Tibial artery (tissue), 4 donors: ENCODE results near the gene DBNL.
A peak's percentile ranks its signal among the peaks of the same experiment; 100 is the strongest.

ENCODE experiments used
- DNase-seq, 2 donors: peaks; one replicate each; pipeline ENCODE4 v3.0.0-alpha.2; 2019
- H3K27ac ChIP-seq, 2 donors: fragments of 200-600 bp; sonication (generic) in 1 of 2; 1 replicate in 1 of 2; 2 replicates in 1 of 2; pipeline ENCODE4 v1.5.1; 2018 to 2019; ENCODE audit warnings: mild to moderate bottlenecking in 1 of 2
- H3K27me3 ChIP-seq, 2 donors: fragments of 200-600 bp; sonication (generic) in 1 of 2; one replicate each; pipeline versions ENCODE4 v1.5.1 to v1.6.0; 2016 to 2019
- H3K36me3 ChIP-seq, 3 donors: fragments of 200-600 bp; sonication (generic) in 2 of 3; one replicate each; pipeline ENCODE4 v1.5.1; 2016 to 2019; ENCODE audit warnings: mild to moderate bottlenecking in 2 of 3
- H3K4me1 ChIP-seq, 4 donors: fragments of 200-600 bp; sonication (generic) in 2 of 4; 1 replicate in 3 of 4; 2 replicates in 1 of 4; pipeline ENCODE4 v1.5.1; 2016 to 2019
- H3K4me3 ChIP-seq, 2 donors: fragments of 200-600 bp; sonication (generic) in 1 of 2; 1 replicate in 1 of 2; 2 replicates in 1 of 2; pipeline ENCODE4 v1.5.1; 2018 to 2019; ENCODE audit warnings: mild to moderate bottlenecking in 2 of 2
- H3K9me3 ChIP-seq, 3 donors: fragments of 200-600 bp; sonication (generic) in 1 of 3; one replicate each; pipeline ENCODE4 v1.5.1; 2016 to 2019
- CTCF ChIP-seq, 2 experiments: fragments of 200-600 bp in 1 of 2; fragments of 450-650 bp in 1 of 2; IDR thresholded peaks; one replicate each; pipeline ENCODE4 v1.5.1; 2017 to 2019; ENCODE audit warnings: antibody characterized with exemption in 2 of 2, mild to moderate bottlenecking in 1 of 2, moderate library complexity in 1 of 2
- intact Hi-C: fragments of 100-400 bp; cut with DNase I; formaldehyde crosslinking; loops from one replicate; pipeline ENCODE4 v1.15.0; 2023; ENCODE audit warnings: low total_unique reads

The DBNL gene

GRCh38 chr7:44063894-44064651, 19.6 kb downstream of the DBNL start:
- Histone ChIP-seq H3K36me3 (peaks cover 13 to 36% (median 28%) of the 10 kb centered on the region in 3 donors), H3K9me3 (no peaks in the 10 kb centered on the region), H3K27me3 (no peaks in the 10 kb centered on the region), H3K4me1 (peaks cover 0 to 49% (median 40%) of the 10 kb centered on the region in 4 donors), H3K27ac (peak overlapping the region; percentile 37 to 39), H3K4me3 (no peak overlapping the region)
- DNase-seq, result peak; percentile 19 to 66
- intact Hi-C loops, result loop anchor here (5.0 kb wide), 1 partner anchor 433 kb away; no protein-coding TSS in a partner anchor
- TF ChIP-seq CTCF (IDR thresholded peaks at IDR 0.05), result no peak

GRCh38 chr7:44064791-44065430, 20.4 kb downstream of the DBNL start:
- peak; percentile 24 to 71 for DNase-seq
- peak overlapping the region; percentile 29 to 33 for H3K4me3 ChIP-seq
- no peaks in the 10 kb centered on the region for H3K27me3 ChIP-seq
- H3K27ac ChIP-seq, result peak overlapping the region; percentile 37 to 39
- H3K4me1 ChIP-seq, result peaks cover 0 to 49% (median 40%) of the 10 kb centered on the region in 4 donors
- H3K36me3 ChIP-seq, result peaks cover 5 to 28% (median 20%) of the 10 kb centered on the region in 3 donors
- intact Hi-C loops, result loop anchor here (5.0 kb wide), 1 partner anchor 432 kb away; no protein-coding TSS in a partner anchor
- H3K9me3 ChIP-seq, result no peaks in the 10 kb centered on the region
- no peak for TF ChIP-seq CTCF (IDR thresholded peaks at IDR 0.05)

- Histone ChIP-seq H3K9me3 (no peaks in the 10 kb centered on the region), H3K36me3 (peaks cover 0 to 21% (median 13%) of the 10 kb centered on the region in 3 donors), H3K4me1 (peaks cover 0 to 49% (median 40%) of the 10 kb centered on the region in 4 donors), H3K4me3 (peak within 1 kb of the TSS; percentile 29 to 33), H3K27me3 (no peaks in the 10 kb centered on the region), H3K27ac (peak within 1 kb of the TSS; percentile 37 to 39)
- intact Hi-C loops, result no loop called here
- DNase-seq, result peak; percentile 58 to 89
- TF ChIP-seq CTCF (IDR thresholded peaks at IDR 0.05), result no peak
These were observed 21.1 kb downstream of the DBNL start, which contains the start of gene PGAM2 for GRCh38 chr7:44065431-44066110. Gene PGAM2, minus strand, starts transcription at chr7:44065567. Its CDS starts 38 bp downstream, at chr7:44065529.

DNA sequence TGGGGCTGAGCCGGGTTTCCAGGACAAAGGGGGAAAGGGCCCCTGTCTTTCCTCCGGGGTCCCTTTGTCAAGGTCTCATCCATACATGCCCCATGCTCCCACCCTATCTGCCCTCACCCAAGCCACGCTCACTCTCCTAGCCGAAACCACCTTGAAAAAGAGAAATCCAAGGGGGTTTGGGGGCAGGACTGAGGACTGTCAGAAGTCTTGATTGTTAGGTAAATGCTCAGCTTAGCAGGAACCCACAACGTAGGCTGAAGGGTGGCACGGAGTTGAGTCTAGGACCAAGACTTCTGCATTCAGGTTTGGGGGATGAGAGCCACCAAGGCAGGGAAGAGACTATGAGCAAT, 21.6 kb downstream of the DBNL start:
- H3K4me1 ChIP-seq, result peaks cover 0 to 49% (median 40%) of the 10 kb centered on the region in 4 donors

More for the DNA sequence above, 21.6 kb downstream of the DBNL start:
- Histone ChIP-seq H3K36me3 (peaks cover 0 to 16% (median 8%) of the 10 kb centered on the region in 3 donors), H3K9me3 (no peaks in the 10 kb centered on the region), H3K27me3 (no peaks in the 10 kb centered on the region), H3K4me3 (no peak overlapping the region), H3K27ac (peak overlapping the region; percentile 37 to 39)
- intact Hi-C loops, result no loop called here
- DNase-seq, result no peak
- TF ChIP-seq CTCF (IDR thresholded peaks at IDR 0.05), result no peak
